Stimulated activated CD8-positive, alpha-beta memory T cell treated with anti-CD3 and anti-CD28 coated beads, Interleukin-15, amount 100 ng/mL, for 48 hours (primary cell): Measurements from ENCODE around the gene DCX.
"Not testable (repeated sequence)": the region's sequence is repeated elsewhere in the genome, so short reads cannot be mapped to it uniquely, and the experiment has no call there.

Experiments used
- DNase-seq, 2 donors: peaks; one replicate each; pipeline ENCODE4 v3.0.0-alpha.2; 2020; ENCODE audit warnings: low read depth in 2 of 2

The DCX gene

DNA sequence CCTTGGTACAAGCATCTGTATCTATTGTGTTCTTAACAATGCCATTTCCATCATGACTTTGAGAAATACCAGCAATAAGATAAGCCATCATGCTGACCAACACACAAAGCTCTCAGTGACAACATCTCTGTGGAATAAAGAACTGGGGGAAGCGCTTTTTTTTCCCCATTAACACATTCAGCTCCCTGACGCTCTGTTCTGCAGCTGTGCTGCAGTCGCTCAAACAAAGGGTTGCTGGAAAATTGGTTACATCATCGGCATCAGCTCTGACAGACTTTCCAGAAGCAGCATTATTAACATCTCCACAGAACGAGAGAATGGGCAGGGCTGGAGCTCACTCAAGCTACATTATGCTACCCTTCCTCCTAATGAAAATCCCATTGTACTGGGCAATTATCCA lies 39.9 kb downstream of the DCX start:
- no peak for DNase-seq

DNA sequence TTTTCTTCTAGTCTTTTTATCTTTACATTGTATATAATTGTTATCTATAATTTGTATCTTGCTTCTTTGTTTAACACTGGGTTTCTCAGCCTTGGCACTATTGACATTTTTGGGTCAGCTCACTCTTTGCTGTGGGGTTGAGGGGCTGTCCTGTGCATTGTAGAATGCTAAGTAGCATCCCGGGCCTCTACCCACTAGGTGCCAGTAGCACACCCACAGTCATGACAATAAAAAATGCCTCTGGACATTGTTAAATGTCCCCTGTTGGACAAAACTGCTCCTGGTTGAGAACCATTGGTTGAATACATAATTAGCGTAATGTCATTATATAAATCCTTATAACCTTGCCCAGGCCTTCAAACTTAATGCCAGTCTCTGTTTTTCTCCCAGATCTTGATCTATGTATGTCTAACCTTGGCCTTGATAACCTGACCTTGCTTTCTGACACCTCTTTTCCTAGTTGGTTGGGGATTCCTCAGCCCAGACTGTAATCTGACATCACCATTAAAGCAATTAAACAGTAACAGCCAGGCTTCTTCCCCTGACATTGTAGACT lies 46.1 kb downstream of the DCX start:
- no peak for DNase-seq

DNA sequence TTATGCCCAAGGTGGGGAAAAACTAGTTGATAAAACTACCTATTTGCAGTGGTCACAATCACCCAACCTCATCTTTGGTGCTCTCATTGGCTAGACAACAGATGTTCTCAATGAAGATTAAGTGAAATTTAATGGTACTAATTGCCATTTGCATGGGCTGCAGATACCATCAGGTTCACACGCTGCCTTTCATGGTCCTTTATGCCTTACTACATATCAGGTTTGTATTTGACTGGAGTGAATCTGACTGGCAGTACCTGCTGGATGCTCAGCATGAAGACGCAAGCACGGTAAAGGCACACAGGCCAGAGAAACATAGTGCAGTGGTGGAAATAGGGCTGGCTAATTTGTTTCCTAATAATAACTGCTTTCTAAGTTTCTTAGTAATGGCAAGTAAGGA lies 48.3 kb downstream of the DCX start:
- DNase-seq, result no peak

DNA sequence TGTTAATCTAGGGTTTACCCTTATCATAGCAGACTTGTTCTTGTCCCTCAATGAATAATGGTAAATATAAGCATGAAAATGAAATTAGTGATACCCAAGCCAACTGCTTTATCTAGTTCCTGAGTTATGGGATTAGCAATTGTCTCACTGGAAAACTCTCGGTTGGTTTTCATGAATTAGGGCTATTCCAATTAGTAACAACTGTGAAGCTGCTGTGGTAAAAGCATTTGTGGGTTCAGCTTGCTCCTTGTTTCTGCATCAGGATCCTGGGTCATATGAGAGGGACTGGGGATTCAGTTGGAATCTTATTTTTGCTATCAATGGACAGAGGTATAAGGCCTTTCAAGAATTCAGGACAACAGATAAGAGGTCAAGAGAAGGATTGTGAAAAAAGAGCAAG lies 50.2 kb downstream of the DCX start:
- no peak for DNase-seq

DNA sequence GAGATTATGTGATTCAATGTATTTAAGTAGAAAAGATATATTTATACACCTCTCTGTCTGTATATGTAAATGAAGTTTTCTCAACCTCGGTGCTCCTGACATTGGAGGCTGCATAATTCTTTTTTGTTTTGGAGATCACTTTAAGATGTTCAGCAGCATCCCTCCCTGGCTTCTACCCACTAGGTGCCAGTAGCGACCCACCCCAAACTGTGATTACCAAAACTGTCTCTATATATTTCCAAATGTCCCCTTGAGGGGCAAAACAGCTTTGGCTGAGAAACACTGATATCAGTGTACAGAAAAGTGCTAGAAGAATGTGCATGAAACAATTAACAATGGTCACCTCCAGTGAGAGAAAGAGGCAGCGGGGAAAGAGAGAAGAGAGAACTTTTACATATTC lies 51.2 kb downstream of the DCX start:
- no peak for DNase-seq

DNA sequence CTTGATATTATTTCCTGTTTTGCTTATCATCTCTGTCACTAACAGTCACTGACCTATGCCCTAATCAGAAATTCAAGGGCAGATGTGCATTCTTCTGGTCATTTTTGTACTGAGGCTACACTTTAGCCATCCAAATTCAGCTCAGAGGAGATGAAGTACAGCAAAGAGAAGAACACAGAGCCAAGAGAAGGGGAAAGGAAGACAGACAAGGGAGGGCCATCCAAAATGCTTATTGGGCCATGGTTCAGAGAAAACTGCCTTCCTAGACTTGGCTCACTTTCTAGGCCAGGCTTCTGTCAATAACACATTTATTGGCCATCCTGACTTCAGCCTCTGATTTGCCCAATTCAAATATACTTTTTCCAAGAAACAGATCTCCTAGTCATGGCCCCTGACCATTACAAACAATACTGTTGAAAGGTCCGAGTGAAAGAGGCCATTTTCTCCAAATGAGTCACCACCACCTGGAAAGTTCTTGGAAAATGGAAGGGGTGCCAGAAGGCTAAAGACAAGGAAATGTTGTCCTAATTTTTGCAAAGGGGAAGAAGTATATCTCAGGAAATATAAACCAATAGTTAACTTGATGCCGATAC lies 56.4 kb downstream of the DCX start:
- no peak for DNase-seq

DNA sequence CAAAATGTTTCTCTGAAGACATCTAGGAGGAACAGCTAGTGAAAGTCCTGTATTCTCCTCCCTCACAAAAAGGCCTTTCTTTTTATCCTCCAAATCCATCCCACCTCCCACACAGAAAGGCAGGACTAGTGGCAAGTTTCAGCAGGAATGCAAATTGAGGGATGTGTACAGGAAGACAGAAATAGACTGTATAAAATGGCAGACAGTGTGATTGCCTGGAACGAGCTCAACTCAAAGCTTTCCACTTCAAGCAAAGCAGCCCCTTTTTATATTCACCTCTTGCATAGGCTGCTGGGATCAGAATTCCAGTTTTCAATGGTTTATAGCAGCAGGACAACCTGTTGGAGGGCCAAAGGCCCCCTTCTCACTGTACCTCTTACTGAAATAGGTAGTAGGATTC lies 57.5 kb downstream of the DCX start:
- DNase-seq, result no peak

DNA sequence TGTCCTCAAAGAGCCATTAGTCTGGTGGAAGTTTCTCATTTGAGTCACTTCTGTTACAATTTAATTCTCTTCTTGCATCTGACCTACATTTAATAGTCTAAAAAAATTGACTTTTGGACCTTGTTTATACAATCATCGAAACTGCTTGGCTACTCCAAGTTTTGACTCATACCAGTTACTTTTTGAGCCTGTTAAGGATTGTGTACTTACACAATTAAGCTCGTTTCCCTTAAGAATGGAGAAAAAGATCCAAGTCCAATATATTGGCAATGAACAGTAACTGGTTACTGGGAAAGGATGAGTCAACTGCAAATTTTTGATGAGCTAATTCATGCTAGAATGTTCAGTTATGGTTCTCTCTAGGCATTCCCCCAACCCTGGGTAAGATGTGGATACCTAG lies 58.2 kb downstream of the DCX start:
- no peak for DNase-seq

DNA sequence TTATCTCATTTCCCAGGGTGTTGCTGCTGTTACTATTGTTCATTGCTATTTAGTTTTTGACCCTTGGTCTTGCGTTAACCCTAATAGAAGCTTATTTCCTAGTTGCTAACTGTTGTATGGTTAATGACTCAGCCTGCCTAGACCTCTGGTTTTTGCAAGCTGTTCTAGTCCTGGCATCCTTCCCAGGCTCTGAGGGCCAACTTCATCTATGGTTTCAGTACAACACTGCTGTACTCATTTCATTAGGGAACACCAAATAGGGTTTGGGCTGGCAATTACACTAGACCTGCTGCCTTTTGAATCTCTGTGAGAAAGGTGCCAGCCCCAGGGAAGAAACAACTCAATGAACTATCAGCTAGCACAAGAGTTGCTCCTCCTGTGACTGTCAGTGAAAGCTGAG lies 59.6 kb downstream of the DCX start:
- no peak for DNase-seq

DNA sequence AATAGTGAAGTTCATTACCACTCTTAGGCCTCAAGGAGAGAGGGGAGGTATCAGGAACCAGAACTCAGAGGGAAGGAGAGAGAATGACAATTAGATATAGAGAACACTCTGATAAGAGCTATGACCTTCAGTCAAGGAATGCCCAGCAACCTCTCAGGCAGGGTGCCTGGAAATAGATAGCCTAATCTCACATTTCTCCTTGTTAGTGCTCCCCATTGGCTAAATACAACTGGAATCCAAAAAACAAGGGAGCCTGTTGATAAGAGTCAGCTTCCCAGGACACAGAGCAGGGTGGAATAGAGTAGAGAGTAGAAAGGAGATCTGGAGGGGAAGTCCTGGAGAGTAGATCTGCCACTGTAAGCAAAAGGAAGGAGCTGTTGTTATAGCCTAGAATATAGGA lies 62.1 kb downstream of the DCX start:
- DNase-seq, result no peak

DNA sequence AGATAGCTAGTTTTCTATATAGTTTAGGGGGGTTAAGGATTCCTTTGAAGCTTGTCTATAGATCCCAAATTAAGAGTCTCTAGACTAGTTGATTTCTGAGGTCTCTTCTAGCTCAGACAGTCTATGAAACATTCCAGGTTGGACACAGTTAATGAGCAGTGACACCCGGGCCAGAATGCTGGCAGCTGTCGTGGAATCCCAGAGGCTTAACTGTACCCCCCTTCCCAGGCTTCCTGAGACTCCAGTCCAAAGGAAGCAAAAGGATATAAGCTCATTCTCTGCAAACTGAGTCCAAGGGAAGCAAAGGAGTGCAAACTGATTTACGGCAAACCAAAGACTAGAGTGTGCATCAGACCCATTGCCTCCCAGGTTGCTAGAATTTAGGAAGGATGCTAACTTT lies 62.9 kb downstream of the DCX start:
- DNase-seq, result no peak

DNA sequence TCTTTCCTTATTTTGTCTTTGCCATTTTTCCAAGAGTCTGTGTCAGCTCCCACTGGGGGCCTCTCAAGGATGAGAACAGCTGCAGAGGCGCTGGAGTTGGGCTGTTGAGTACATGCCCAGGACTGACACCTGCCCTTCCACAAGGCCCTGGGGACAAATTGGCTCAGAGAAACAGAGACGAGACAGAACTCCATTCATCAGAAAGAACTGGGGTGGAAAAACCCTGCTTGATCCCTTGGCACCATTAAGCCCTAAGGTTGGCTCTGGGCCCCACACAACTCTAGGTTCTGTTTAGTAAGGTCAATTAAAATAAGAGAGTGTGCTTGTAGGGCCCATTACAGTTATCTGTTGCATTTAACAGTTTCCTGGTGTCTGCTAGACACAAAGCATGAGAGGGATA lies 63.6 kb downstream of the DCX start:
- DNase-seq, result no peak

DNA sequence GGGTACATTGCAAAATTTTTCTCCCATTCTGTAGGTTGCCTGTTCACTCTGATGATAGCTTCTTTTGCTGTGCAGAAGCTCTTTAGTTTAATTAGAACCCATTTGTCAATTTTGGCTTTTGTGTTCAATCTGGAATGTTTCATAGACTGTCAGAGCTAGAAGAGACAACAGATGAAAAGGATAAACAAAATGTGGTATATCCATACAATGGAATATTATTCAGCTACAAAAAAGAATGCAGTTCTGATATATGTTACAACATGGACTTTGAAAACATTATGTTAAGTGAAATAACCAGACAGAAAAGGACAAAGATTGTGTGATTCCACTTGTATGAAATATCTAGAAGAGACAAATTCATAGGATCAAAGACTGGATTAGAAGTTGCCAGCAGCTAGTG lies 65.8 kb downstream of the DCX start:
- not testable (repeated sequence) for DNase-seq

DNA sequence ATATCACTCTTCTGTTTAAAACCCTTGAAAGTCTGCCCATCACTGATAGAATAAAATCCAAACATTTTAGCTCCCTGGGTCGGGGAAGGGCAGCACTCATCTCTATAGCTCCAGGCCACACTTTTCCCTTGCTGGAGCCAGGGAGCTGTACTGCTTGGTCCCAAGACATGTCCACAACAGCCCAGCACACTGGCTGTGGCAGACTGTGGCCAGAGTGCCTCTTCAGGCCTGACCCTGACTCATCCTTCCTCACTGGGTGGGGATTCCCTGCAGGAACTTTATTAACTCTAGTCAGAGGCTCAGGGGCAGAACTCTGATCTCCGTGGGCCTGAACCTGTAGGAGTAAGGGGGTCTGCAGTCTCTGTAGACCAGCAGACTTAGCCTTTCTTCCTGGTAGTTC lies 71.9 kb downstream of the DCX start:
- no peak for DNase-seq

DNA sequence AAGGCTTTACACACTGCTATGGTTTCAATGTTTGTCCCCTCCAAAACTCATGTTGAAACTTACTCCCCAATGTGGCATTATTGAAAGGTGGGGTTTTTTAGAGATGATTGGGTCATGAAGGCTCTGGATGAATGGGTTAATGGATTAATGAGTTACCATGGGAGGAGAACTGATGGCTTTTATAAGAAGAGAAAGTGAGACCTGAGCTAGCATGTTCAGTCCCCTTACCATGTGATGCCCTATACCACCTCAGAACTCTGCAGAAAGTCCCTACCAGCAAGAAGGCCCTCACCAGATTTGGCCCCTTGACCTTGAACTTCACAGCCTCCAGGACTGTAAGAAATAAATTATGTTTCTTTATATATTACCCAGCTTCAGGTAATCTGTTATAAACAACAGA lies 72.8 kb downstream of the DCX start:
- DNase-seq, result no peak

DNA sequence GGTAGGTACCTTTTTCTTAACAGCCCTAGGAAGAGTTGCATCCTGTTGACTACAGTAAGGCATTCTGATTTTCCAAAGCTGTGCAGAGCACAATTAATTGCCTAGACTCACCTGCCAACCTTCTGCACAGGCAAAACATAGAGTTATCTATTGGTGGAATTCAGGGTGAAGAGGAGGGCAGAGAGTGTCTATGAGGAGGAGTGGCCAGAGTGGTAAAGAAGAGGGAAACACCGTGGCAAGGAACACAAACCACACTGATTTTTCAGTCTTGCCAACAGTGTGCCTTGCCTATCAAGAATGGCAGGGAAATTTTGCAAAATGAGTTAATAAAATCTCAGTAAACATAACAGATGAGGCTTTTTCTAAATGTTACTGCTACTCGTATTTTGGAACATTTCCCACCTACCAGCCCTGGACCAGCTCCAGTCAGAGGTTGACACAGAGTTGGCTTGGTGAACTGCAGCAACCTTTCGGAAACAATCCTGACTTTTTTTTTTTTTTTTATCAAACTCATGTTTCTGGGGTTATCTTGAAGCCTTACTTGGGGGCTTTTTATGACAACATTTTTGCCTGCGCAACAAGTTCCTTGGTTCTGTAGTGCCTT lies 73.8 kb downstream of the DCX start:
- no peak for DNase-seq

DNA sequence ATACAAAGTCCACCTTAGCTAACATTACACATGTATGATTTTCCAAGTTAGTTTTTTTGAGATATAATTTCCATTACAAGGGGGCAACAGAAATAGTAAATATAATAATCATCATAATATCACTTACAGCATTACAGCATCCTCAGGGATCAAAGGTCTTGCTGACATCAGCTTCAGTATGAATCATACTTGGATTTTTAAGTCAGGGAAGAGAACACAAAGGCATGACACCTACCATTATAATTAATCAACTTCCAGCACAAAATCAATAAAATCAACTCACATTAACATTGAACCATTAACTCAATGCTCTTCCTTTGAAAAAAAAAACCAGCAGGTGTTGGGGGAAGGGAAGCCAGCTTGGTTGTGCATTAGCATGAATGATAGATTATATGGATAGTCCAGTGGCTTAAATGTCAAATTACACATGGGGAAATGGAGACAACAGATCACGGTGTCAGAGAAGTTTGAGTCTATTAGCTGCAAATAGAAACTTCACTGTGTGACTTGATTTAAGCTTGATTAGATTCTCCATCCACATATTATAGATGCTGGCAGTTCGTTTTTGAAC lies 74.8 kb downstream of the DCX start:
- DNase-seq, result no peak

DNA sequence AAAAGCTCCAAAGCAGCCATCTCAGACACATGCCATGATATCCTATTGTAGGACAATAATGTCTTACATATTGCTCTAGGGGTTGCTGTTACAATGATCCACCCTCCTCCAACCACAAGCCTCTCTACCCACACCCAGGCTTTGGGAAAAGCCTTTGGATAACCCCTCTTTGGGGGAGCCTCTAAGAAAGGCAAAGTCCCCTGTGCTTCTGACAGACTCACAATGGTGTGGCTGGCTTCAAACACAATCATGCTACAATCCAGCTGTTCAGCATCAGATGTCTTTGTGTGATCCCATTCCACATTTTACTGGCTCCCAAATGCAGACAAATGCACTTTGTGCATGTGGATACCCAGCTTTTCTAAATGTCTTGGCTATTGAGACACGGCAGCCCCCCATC lies 75.9 kb downstream of the DCX start:
- DNase-seq, result no peak

DNA sequence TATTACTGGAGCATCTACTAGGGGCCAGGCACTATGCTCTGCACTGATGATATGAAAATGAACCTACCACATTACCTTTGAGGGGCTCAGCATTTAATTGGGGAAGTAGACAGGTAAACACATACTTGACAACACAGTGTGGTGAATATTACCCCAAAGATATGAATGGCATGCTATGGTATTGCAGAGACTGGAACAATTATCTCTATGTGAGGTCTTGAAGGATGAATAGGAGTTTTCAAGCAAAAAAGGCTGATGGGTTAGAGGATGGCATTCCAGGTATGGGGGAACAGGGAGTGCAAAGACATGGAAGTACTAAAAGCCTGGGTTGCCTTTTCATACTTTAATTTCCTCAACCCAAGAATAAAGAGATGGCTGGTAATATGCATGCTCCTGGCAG lies 82.6 kb downstream of the DCX start:
- no peak for DNase-seq

DNA sequence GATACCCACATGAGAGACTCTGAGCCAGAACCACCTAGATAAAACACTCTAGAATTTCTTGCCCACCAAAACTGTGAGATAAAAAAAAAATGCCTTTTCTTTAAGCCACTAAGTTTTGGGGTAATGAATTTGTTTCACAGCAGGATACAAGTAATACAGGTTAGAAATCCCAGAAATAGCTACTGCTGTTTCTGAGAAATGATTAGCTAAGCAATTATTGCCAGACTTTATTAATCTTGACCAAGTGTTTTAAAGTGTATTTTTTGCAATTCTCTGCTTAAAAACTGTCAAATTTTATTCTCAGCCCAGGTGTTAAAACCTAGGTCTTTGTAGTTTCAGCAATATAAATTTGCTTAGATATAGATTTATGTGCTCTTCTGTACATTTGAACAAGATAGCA lies 83.1 kb downstream of the DCX start:
- no peak for DNase-seq

DNA sequence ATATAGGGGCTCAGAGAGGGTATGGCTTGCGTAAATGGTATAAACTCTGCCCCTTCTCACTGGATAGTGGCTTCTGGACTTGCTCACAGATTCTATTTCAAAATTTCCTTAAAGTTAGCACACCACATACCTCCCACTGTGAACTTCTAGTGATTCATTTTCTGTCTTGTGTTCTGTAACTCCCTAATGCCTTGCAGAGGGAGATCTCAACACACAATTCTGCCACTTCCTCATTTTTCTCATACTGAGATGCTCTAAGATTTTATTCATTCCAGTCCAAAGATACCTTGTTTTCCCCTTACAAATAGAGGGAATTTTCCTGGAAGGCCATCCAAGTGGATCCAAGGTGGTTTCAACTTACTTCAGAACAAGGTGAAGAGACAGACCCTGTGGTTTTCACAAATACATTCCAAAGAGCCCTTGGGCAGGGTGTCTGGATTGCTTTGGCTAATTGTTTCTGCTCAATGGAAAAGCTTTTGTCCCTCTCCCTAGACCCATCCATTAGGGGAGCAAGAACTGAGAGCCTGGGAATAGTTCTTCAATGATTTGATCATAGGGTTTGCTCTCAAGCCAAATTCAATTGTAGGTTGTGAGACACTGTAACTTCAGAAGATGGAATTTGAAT lies 89.6 kb downstream of the DCX start:
- DNase-seq, result no peak

DNA sequence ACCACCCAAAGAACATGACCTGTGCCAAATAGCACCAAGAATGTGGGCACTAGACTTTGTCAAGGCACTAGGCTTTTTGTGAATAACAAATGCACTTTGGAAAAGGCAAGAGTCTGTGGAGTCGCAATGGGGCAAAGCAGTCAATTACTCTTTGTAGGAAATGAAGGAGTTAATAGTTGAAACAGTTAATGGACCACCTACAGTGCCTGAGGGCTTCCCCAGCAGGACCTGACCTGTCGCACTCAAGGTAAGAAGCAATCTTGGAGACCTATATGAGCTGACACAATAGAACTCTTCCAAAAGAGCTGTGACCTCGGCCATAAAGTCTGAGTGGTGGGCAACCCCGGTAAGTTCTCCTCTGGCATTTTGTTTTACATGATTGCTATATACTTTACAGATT lies 92.5 kb downstream of the DCX start:
- DNase-seq, result no peak

DNA sequence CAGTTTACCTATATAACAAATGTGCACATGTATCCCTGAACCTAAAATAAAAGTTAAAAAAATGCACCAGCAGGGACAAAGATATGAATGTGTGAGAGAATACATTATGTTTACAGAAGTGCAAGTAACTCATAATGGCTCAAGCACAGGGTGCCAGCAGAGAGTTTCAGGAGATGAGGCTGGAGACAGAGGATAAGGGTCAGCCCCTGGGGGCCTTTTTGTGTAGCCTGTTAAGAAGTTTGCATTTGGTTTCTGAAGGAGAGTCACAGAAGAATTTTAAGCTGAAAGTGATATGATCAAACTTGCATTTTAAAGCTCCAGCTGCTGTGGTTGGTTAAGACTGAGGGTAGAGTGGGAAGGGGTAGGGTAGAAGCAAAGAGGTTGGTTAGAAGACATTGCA lies 93.1 kb downstream of the DCX start:
- DNase-seq, result no peak
